ENCODE data around the gene FOXL3.
"Not testable (repeated sequence)": the region's sequence is repeated elsewhere in the genome, so short reads cannot be mapped to it uniquely, and the experiment has no call there.

The FOXL3 gene

GRCh38 chr7:292226-292625 is 2.3 kb downstream of the FOXL3 start:
- DNase-seq, result no peak

GRCh38 chr7:292826-293225 is 2.9 kb downstream of the FOXL3 start:
- no peak for DNase-seq

GRCh38 chr7:293681-294439 is 3.9 kb downstream of the FOXL3 start:
- no peak for DNase-seq

- no peak for DNase-seq
Measured at GRCh38 chr7:294440-295154, 4.6 kb downstream of the FOXL3 start.

GRCh38 chr7:295155-296154 is 5.5 kb downstream of the FOXL3 start:
- no peak for DNase-seq

- DNase-seq, result no peak
Measured at GRCh38 chr7:296373-296945, 6.5 kb downstream of the FOXL3 start.

GRCh38 chr7:297141-297540 is 7.2 kb downstream of the FOXL3 start:
- DNase-seq, result not testable (repeated sequence)

GRCh38 chr7:297611-298374 is 7.8 kb downstream of the FOXL3 start:
- no peak for DNase-seq

GRCh38 chr7:298375-298702 is 8.4 kb downstream of the FOXL3 start:
- DNase-seq, result no peak

GRCh38 chr7:298743-299142 is 8.8 kb downstream of the FOXL3 start:
- no peak for DNase-seq

- DNase-seq, result no peak
Measured at GRCh38 chr7:299169-299568, 9.2 kb downstream of the FOXL3 start.

- DNase-seq, result no peak
Measured at GRCh38 chr7:299628-300027, 9.7 kb downstream of the FOXL3 start.

GRCh38 chr7:300048-300447 is 10.1 kb downstream of the FOXL3 start:
- DNase-seq, result no peak

GRCh38 chr7:300546-301290 is 10.7 kb downstream of the FOXL3 start:
- DNase-seq, result no peak

GRCh38 chr7:301291-302053 is 11.5 kb downstream of the FOXL3 start:
- no peak for DNase-seq

GRCh38 chr7:302054-302992 is 12.4 kb downstream of the FOXL3 start:
- DNase-seq, result no peak

GRCh38 chr7:303425-303824 is 13.5 kb downstream of the FOXL3 start:
- DNase-seq, result no peak

- no peak for DNase-seq
Measured at GRCh38 chr7:303884-304573, 14.1 kb downstream of the FOXL3 start.
